GM18868 (cell line): ENCODE data around the gene PRRX2.

Experiments
- ATAC-seq: cut with Tn5 transposase; IDR thresholded peaks from one replicate; pipeline ENCODE4 v1.9.1; 2021; ENCODE audit warnings: mild to moderate bottlenecking, moderate library complexity; ENCODE audit not compliant: unreplicated experiment

Gene PRRX2

DNA sequence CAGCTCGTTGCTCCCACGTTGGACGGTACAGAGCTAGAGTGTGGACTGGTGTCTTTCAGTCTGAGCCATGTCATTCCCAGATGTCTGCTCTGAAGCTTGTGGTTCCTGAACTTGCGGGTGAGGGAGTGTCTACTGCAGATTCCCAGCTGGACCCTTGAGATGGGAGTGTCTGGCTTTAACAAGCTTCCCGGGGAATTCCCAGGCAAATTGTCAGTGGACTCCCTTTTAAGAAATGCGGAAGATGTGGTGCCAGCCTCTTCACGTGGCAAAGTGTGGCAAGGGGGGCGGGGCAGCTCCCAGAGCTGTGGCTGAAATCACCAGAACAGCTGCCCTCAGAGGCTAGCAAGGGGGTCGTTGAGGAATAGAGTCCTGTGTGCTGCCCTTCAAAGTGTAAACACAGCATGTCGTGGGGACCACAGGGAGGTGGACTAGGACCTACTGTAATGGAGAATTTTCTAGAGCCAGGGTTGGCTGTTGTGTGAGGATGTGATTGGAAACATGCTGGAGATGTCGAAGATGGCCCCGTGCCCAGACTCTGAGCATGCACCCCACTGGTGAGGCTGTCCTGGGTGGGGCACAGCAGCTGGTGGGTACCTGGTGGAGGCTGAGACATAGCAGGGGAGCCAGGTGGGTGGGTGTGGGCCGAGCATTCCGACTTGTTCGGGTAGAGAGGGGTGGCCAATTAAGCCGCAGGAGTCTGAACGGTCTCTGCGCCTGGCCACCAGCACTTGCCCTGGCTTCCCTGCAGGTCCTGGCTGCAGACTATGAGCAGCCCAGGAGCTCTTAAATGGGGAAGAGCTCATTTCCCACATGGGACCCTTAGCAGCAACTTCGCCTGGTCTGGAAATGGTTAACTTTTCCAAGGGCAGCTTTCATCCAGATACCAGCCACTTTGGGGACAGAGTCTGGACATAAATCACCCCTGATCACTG, 37.4 kb downstream of the PRRX2 start:
- no peak for ATAC-seq

DNA sequence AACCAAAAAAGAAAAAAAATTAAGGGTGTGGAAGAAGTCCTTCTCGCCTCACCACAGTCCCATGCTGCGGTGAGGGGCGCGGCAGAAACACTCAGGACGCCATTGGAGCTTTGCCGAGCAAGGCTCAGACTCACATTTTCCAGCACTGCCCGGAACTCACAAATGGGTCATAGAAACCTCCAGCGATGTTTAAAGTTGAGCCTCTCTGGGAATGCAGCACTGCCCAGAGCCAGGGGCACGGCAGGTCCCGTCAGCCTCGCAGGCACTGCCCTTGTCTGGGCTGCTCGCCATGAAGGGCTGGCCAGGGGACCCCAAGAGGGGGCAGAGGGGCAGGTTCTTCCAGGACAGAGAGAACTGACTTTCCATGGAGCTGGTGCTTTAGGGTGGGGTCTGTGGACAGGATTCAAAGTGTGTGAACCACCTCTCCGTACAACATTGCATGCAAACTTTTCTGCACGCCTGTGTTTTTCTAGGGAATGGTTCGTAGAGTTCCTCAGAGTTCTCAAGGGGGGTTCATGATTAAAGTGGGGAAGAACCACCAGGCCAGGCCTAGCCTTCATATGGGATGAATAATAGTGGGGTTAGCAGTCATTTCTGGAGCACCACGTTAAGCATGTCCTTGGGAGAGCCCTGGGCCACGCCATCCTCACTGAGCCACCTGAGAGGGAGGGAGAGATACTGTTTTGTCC, 38.4 kb downstream of the PRRX2 start:
- ATAC-seq: no peak

DNA sequence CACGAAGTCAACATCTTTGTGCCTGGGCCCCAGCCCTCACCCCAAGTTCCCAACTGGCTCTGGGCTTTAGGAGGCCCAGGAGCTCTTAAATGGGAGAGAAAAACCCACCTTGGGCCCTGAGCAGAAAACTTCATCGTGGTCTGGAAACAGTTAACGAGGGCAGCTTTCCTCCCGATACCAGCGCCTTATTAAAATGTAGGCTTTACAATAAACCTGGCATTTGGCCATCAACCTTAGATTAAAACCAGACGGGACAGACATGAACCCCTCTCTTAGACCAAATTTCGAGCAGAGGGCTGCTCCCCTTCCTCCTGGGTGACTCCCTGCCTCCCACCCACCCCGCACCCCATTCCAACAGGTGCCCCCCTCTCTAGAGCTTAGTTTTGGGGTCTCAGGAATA, 39.4 kb downstream of the PRRX2 start:
- no peak for ATAC-seq

DNA sequence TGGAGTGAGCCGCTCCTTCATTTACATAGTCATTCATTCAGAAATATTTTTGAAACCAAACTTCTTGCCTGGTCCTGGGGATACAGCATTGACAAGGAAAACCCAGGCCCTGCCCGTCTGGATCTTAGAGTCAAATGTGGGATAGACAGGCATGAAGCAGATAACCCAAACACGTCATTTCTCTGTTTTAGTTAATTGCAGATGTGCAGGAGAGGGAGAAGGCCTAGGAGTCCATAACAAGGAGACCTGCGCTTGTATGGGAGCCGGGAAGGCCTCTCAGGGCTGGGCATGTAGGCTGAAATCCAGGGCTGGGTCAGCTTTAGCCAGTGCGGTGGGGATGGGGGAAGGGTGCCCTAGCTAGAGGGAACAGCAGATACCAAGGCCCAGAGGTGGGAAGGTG, 43.3 kb downstream of the PRRX2 start:
- no peak for ATAC-seq

DNA sequence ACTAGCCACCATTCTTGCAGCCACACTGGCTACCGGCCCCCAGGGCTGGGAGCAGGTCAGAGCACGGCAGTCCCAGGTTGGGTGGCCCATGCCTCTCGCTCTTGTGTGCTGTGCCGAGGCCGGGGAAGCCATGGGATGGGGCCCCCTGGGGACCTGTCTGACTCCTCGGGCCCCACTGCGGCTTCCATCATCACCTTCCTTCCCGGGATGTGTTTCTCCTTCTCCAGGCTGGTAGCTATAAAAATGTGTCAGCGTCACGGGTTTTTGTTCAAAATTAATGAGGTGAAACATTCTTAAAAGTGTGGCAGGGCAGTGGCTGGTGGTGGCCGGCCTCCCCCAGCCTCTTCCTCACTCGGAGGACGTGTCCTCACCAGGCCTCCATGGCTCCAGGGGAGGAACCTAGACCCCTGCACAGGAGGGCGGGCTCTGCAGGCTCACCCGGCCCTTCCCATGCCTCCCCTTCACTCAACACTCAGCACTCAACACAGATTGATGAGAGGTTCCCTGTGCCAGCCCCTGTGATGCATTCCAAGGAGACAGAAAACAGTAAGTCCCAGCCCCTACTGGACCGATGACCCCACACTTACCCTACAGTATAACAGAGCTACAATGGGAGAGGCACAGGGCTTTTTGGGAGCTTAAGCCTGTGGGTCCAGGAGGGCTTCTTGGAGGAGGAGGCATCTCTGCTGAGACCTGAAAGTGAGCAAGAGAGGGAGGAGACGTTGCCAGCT, 44.2 kb downstream of the PRRX2 start:
- no peak for ATAC-seq

DNA sequence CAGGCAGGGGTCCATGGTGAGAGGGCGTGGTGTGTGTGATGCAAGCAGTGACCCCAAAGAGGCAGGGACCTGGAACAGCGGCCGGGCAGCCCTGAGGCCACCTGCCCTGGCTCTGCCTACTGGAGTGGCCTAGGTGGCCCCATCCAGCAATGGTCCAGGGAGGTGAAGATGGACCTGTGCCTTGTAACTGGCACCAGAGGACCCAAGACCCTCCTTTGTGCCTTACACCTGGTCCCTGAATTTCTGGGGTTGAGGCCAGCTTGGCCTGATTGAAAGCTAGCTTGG, 44.7 kb downstream of the PRRX2 start:
- ATAC-seq: no peak

DNA sequence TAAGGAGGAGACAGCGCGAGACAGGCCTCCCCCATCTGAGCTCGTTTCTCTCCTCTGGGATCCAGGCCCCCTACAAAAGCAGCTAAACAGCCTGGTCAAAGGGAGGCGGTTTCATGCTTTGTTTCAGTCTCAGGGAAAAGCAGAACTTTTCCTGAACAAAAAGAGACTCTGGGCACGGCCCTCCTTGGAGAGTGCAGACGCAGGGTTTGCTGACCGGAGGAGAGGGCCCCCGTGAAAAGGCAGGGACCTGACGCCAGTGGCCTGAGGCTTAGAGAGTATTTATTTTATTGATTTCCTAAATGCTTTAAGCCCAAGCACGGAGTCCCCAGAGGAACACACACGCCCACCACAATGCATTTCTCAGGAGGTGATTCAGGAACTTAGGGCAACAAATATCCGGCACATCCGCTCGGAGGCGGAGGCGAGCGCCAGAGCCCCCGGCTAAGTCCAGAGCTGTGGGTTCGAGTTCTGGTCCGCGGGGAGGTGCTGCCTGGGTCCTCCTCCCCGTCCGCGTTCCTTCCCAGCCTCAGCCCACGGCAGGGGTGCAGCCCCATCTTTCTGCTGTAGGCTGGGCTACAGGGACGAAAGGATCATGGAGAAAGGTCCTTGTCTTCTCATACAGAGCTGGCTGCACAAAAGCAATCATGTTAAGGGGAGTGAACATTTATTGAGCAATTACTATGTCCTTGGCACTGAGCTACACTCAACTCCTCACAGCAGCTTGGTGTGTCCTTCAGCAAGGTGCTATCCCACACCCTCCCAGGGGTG, 47.4 kb downstream of the PRRX2 start:
- no peak for ATAC-seq

DNA sequence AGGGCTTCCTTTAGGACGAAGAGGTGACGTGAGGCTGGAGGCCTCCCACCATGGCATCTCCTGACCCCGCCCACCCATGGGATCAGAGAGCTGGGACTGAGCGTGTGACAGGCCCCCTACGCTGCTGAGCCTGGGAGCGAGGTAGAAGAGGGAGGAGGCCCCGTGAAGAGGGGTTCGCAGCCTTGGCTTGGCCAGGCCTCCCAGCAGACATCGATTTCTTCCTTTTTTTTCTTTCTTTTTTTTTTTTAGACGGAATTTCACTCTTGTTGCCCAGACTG, 47.9 kb downstream of the PRRX2 start:
- ATAC-seq: no peak

DNA sequence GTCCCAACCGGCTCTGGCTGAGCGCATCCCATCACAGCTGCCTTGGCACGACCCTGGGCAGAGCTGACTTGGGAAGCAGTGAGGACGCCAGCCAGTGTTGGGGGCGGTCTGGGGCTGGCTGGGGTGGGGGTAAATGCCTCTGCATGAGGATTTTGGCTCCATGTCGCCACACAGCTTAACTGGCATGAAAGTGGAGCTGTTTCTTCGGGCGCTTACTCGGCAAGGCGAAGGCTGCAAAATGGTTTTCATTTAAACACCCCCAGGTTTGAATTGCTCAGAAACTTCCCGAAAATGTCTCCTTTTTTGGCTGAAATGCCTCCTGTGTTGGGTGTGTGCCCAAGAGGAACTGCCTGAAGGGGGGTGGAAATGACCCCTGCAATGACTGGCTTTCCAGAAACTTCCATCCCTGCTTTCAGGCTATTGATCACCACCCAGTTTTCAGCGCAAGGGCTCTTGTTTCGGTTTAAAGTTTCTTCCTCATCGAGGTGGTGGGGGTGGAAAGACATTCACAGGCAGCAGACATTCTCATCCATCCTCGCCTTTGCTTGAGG, 49.1 kb downstream of the PRRX2 start:
- no peak for ATAC-seq

DNA sequence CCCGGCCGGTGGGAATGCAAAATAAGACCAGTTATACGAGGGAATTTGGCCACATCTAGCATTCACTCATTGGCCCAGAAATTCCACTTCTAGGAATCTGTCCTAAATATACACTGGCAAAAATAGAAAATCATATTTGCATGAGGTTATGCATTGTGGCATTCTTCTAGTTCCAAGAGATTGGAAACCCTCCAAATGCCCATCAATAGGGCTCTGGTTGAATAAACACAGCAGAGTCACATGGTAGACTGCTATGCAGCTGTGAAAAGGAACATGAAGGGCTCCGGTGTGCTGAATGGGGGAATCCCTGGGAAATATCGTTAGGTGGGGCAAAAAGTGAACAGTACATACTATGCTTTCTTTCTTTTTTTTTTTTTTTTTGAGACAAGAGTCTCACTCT, 50.6 kb downstream of the PRRX2 start:
- ATAC-seq: no peak

DNA sequence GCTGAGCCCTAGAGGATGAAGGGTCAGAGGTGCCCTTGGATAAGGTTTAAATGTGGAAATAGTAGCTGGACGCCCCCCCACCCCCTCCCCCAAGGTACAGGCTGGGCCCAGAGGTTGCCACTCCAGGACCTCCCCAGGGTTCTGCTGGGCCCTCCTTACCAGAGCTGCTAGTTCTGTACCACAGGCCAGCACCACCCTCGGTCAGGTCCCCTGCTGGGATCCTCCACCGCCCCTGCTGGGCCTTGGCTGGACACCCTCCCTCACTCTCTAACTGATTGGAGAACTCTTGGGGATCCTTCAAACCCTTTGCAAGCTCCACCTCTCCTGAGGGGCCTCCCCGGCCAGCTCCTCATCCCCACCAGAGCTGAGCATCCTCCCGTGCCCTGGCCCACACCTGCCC, 52.5 kb downstream of the PRRX2 start:
- no peak for ATAC-seq

DNA sequence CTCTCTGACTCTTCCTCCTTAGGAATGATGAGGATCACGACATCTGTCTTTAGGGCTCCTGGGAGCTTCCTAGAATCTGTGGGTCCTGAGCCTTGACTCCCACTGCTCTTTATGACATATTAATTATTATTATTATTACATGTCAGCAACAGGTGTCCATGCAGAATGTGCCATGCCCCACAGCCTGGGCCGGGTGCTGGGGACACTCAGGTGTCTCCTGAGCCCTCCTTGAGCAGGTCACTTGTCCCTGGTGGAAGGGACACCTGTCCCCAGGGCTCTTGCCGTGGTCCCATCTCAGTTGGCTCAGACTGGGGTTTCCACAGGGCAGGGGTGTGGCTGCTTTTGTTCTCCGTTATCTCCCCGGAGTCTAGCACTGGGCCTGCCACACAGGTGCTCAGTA, 53.2 kb downstream of the PRRX2 start:
- ATAC-seq: no peak

DNA sequence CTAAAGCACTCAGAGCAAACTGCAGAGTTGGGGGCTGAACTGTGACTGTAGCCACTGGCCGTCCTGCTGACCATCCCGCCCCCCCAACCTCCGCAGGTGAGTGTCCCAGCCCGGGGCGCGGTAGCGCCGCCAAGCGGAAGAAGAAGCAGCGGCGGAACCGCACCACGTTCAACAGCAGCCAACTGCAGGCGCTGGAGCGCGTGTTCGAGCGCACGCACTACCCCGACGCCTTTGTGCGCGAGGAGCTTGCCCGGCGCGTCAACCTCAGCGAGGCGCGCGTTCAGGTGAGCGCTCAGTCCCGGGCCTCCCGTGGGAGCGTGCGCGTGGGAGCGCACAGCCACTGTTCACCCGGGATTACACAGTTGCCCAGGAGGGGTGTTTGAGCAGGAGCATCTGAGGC, 53.7 kb downstream of the PRRX2 start:
- ATAC-seq: no peak

DNA sequence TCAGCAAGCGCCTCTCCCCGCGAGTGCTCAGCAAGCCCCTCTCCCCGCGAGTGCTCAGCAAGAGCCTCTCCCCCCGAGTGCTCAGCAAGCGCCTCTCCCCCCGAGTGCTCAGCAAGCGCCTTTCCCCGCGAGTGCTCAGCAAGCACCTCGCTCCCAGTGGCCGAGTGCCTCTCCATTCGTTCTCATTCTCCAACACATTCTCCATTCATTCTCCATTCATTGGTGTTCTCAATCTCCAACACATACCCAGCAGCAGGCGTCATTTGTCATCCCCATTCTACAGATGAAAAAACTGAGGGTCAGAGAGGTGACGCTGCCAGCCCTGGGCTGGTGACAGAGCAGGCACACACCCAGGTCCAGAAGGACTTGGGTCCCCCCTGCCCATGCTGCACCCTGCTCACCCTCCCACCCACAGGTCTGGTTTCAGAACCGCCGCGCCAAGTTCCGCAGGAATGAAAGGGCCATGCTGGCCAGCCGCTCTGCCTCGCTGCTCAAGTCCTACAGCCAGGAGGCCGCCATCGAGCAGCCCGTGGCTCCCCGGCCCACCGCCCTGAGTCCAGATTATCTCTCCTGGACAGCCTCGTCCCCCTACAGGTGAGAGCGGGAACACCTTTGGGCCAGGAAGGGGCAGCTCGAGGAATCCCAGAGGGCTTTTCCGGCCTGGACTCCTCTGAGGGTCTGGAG, 54.9 kb downstream of the PRRX2 start:
- no peak for ATAC-seq

DNA sequence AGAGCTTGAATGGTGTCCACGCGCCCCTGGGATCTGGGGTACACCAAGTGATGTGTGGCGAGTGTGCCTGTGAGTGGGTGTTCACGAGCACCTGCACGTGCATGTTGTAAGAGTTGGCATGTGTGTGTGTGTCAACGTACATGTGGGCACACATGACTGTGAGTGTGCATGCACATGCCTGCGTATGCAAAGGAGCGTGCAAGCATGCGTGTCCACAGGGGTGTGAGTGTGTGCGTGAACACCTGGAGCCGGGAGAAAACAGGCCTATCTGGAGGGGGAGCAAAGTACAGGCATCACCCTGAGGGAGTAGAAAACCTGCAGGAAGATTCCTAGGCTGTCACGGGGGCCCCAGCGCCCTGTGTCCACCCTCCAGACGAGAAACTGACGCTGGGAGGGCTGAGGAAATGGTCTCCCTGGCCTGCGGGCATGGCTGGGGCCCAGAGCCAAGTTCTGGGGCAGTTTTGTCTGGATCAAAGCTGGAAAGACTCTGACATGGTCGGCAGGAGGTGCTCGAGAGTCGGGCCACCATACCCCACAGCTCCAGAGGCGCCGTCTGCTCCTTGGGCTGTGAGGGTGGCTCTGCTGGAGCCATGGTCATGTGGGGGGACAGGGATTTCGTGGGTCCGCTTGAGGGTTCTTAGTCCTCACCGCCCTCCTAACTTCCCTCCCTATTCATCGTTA, 55.6 kb downstream of the PRRX2 start:
- no peak for ATAC-seq

DNA sequence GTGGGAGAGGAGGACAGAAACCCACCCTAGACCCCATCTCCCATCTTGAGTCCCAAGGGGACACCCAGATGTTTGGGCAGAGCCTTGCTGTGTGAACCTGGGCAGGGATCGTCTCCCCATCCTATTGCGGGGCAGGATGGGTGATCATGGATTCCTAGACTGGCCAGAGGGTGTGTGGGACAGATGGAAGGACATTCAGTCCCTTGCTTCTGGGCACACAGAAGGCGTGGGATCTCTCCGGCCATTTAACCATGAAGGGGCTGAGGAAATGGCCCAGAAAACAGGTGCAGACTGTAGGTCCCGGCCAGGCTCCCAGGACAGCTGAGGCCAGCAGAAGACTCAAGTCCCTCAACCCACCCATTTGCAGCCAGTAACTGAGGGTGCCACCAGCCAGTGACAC, 57.5 kb downstream of the PRRX2 start:
- ATAC-seq: no peak

DNA sequence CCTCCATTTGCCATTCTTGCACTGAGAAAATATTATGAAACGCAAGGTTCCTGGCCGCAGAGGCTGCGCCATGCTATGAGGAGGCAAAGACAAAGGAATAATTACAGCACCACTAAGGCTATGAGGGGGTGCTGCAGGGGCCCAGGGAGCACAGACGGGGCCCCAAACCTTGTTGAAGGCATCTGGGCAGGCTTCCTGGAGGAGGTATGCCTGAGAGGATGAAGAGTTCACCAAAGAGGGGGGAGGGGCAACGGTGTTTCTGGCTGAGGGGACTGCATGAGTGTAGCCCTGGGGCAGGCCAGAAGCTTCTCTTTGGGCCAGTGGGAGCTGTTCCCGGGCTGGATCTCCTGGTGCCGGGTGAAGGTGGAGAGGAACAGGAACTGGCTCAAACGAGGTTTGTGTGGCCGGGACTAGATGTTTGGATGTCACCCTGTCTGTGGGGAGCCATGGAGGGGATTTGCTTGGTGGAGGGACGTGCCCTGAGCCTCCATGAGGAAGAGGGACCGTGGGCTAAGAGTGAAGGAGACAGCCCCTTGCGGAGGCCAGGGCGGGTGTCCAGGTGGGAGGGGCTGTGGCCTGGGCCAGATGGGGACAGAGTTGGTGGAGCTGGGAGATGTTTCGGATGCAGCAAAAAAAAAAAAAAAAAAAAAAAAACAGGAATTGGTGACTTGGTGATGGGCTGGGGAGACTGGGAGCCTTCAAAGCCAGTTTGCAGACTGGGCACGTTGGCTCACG, 59.2 kb downstream of the PRRX2 start:
- no peak for ATAC-seq

DNA sequence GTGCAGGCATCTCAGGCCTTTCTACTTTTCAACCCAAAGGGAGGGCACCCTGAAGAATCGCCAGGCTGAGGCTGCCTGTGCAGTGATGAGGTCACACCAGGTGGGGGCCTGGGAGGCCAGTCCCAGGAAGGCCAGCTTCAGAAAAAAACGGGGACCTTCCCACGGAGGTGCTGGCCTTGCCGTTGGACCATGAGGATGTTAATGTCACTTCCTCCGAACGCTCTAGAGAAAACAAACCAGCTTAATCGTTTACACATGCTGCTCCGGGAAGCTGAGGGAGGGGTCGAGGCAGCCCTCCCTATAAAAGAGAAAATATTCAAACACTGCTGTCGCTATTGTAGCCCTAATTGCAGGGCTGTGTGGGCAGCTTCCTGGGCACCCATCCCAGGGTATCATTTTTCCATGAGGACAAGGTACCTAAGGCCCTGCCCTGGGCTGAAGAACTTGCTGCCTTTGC, 60.4 kb downstream of the PRRX2 start:
- no peak for ATAC-seq
